ENCODE measurements around the gene HSD17B3.
A peak's percentile ranks its signal among the peaks of the same experiment; 100 is the strongest.
"Not testable (repeated sequence)": the region's sequence is repeated elsewhere in the genome, so short reads cannot be mapped to it uniquely, and the experiment has no call there.

HSD17B3 gene

GRCh38 chr9:96305171-96305570 is 3.2 kb upstream of the HSD17B3 start:
- no peak for DNase-seq

GRCh38 chr9:96304230-96304629 is 2.3 kb upstream of the HSD17B3 start:
- DNase-seq, result no peak

- peak; percentile 43 for DNase-seq
These were observed 2.2 kb downstream of the HSD17B3 start for GRCh38 chr9:96299823-96300222.

- no peak for DNase-seq
These were observed 7.8 kb downstream of the HSD17B3 start for GRCh38 chr9:96294159-96294545.

- DNase-seq, result peak; percentile 30
These were observed 8.3 kb downstream of the HSD17B3 start for GRCh38 chr9:96293498-96294158.

- no peak for DNase-seq
These were observed 12.6 kb downstream of the HSD17B3 start for GRCh38 chr9:96289392-96289791.

GRCh38 chr9:96281641-96282040 is 20.3 kb downstream of the HSD17B3 start:
- DNase-seq, result no peak

- no peak for DNase-seq
These were observed 22.0 kb downstream of the HSD17B3 start for GRCh38 chr9:96279932-96280331.

GRCh38 chr9:96274939-96275338 is 27.0 kb downstream of the HSD17B3 start:
- no peak for DNase-seq

GRCh38 chr9:96270236-96270744 is 31.7 kb downstream of the HSD17B3 start:
- DNase-seq, result no peak

GRCh38 chr9:96258967-96259366 is 43.0 kb downstream of the HSD17B3 start:
- no peak for DNase-seq

GRCh38 chr9:96256800-96257199 is 45.2 kb downstream of the HSD17B3 start:
- peak; percentile 8 for DNase-seq

- no peak for DNase-seq
These were observed 46.3 kb downstream of the HSD17B3 start for GRCh38 chr9:96255698-96256097.

- DNase-seq, result no peak
These were observed 48.8 kb downstream of the HSD17B3 start for GRCh38 chr9:96253059-96253696.

- DNase-seq, result peak; percentile 46
These were observed 50.5 kb downstream of the HSD17B3 start for GRCh38 chr9:96251451-96251850.

GRCh38 chr9:96249746-96250145 is 52.2 kb downstream of the HSD17B3 start:
- DNase-seq, result no peak

- DNase-seq, result no peak
These were observed 55.7 kb downstream of the HSD17B3 start for GRCh38 chr9:96246267-96246671.

GRCh38 chr9:96245399-96245798 is 56.6 kb downstream of the HSD17B3 start:
- no peak for DNase-seq

GRCh38 chr9:96243778-96244177 is 58.2 kb downstream of the HSD17B3 start:
- DNase-seq, result no peak

GRCh38 chr9:96242811-96243210 is 59.2 kb downstream of the HSD17B3 start:
- DNase-seq, result no peak

GRCh38 chr9:96241391-96241809 is 60.6 kb downstream of the HSD17B3 start:
- no peak for DNase-seq

- no peak for DNase-seq
These were observed 65.0 kb downstream of the HSD17B3 start for GRCh38 chr9:96236854-96237550.

- DNase-seq, result not testable (repeated sequence)
These were observed 65.6 kb downstream of the HSD17B3 start for GRCh38 chr9:96236337-96236736.
